Liver (tissue), 9 donors: Measurements from ENCODE around the gene TMEM107. TPM values are rescaled to one million over a fixed set of nuclear protein-coding genes. Genes with fewer than 3 reads are reported as not detected.
"Not testable (repeated sequence)": the region's sequence is repeated elsewhere in the genome, so short reads cannot be mapped to it uniquely, and the experiment has no call there.

Experiments used
- DNase-seq: peaks from one replicate; pipeline ENCODE4 v3.0.0-alpha.2; 2017; ENCODE audit warnings: low spot score
- H3K27ac ChIP-seq, 2 donors: one replicate each; pipeline ENCODE4 v1.7.0; 2013; ENCODE audit warnings: inconsistent platforms in 2 of 2, low read length in 2 of 2, control low read depth in 1 of 2, low read depth in 1 of 2, mild to moderate bottlenecking in 1 of 2
- H3K27me3 ChIP-seq, 4 donors: one replicate each; pipeline versions ENCODE4 v1.6.1 to v1.7.0; 2013; ENCODE audit warnings: low read length in 3 of 4, inconsistent platforms in 1 of 4, mild to moderate bottlenecking in 1 of 4, moderate library complexity in 1 of 4; ENCODE audit not compliant: control insufficient read depth in 4 of 4, insufficient read depth in 4 of 4
- H3K36me3 ChIP-seq, 4 donors: one replicate each; pipeline versions ENCODE4 v1.6.1 to v1.7.0; 2013; ENCODE audit warnings: low read length in 3 of 4, mild to moderate bottlenecking in 3 of 4, low read depth in 1 of 4, moderate library complexity in 1 of 4; ENCODE audit not compliant: control insufficient read depth in 4 of 4, insufficient read depth in 3 of 4
- H3K4me1 ChIP-seq, 4 donors: one replicate each; pipeline versions ENCODE4 v1.6.1 to v1.7.0; 2013; ENCODE audit warnings: low read length in 3 of 4, mild to moderate bottlenecking in 3 of 4, moderate library complexity in 1 of 4; ENCODE audit not compliant: control insufficient read depth in 4 of 4, insufficient read depth in 4 of 4
- H3K4me3 ChIP-seq, 3 donors: one replicate each; pipeline versions ENCODE4 v1.6.1 to v1.7.0; 2013; ENCODE audit warnings: low read length in 3 of 3, control low read depth in 1 of 3, low read depth in 1 of 3, mild to moderate bottlenecking in 1 of 3
- H3K9ac ChIP-seq, 2 donors: one replicate each; pipeline ENCODE4 v1.7.0; 2013; ENCODE audit warnings: low read length in 2 of 2, mild to moderate bottlenecking in 2 of 2, moderate library complexity in 2 of 2, control low read depth in 1 of 2, low read depth in 1 of 2
- H3K9me3 ChIP-seq, 4 donors: one replicate each; pipeline versions ENCODE4 v1.6.1 to v1.7.0; 2013; ENCODE audit warnings: low read length in 3 of 4; ENCODE audit not compliant: control insufficient read depth in 4 of 4
- ATF3 ChIP-seq: IDR thresholded peaks from 2 replicates; pipeline ENCODE4 v1.6.1; 2016; ENCODE audit warnings: antibody characterized with exemption
- EGR1 ChIP-seq, 2 donors: IDR thresholded peaks; 2 replicates each; pipeline ENCODE4 v1.6.1; 2016 to 2018; ENCODE audit warnings: antibody characterized with exemption in 2 of 2, low read depth in 2 of 2
- FOXA1 ChIP-seq: IDR thresholded peaks from 2 replicates; pipeline ENCODE4 v1.6.1; 2016; ENCODE audit warnings: antibody characterized with exemption
- FOXA2 ChIP-seq: IDR thresholded peaks from 2 replicates; pipeline ENCODE4 v1.6.1; 2016; ENCODE audit warnings: antibody characterized with exemption
- GABPA ChIP-seq, 2 donors: IDR thresholded peaks in 1 of 2; conservative IDR thresholded peaks in 1 of 2; 2 replicates each; pipeline ENCODE4 v1.6.1; 2016; ENCODE audit warnings: antibody characterized with exemption in 2 of 2, mild to moderate bottlenecking in 1 of 2, moderate library complexity in 1 of 2
- HNF4A ChIP-seq, 2 donors: conservative IDR thresholded peaks; 2 replicates each; pipeline ENCODE4 v1.6.1; 2016; ENCODE audit warnings: antibody characterized with exemption in 2 of 2, mild to moderate bottlenecking in 2 of 2
- HNF4G ChIP-seq: IDR thresholded peaks from 2 replicates; pipeline ENCODE4 v1.6.1; 2016; ENCODE audit warnings: antibody characterized with exemption
- JUND ChIP-seq, 2 donors: IDR thresholded peaks; 2 replicates each; pipeline ENCODE4 v1.6.1; 2016; ENCODE audit warnings: antibody characterized with exemption in 2 of 2
- MAX ChIP-seq: IDR thresholded peaks from 2 replicates; pipeline ENCODE4 v1.6.1; 2016; ENCODE audit warnings: antibody characterized with exemption
- NR2F2 ChIP-seq: IDR thresholded peaks from 2 replicates; pipeline ENCODE4 v1.6.1; 2016; ENCODE audit warnings: antibody characterized with exemption
- RAD21 ChIP-seq, 2 donors: IDR thresholded peaks; 2 replicates each; pipeline ENCODE4 v1.6.1; 2016; ENCODE audit warnings: antibody characterized with exemption in 2 of 2, mild to moderate bottlenecking in 2 of 2
- RXRA ChIP-seq, 2 donors: IDR thresholded peaks; 2 replicates each; pipeline ENCODE4 v1.6.1; 2017 to 2018; ENCODE audit warnings: antibody characterized with exemption in 2 of 2, mild to moderate bottlenecking in 1 of 2
- SP1 ChIP-seq: IDR thresholded peaks from 2 replicates; pipeline ENCODE4 v1.6.1; 2018; ENCODE audit warnings: antibody characterized with exemption, mild to moderate bottlenecking
- TAF1 ChIP-seq: conservative IDR thresholded peaks from 2 replicates; pipeline ENCODE4 v1.6.1; 2016; ENCODE audit warnings: antibody characterized with exemption, mild to moderate bottlenecking
- YY1 ChIP-seq: IDR thresholded peaks from 2 replicates; pipeline ENCODE4 v1.6.1; 2016; ENCODE audit warnings: antibody characterized with exemption, mild to moderate bottlenecking
- WGBS: extraction: QIAGEN DNeasy Blood & Tissue Kit; methylation state at CpG from one replicate; pipeline ENCODE4 v1.1.7; 2013; 5-methylcytosine and 5-hydroxymethylcytosine counted together
- polyA plus RNA-seq, 2 donors: library from polyadenylated mRNA; stranded (reverse) in 1 of 2; unstranded in 1 of 2; fragments of 200-250 nt in 1 of 2; fragments of >200 nt in 1 of 2; fragmentation: Nextera tagmentation in 1 of 2; extraction: Ambion mirVana in 1 of 2; gene quantifications; one replicate each; pipeline versions ENCODE4 v1.2.1 to v1.2.3, GENCODE V29; 2013 to 2015
- total RNA-seq, 2 donors: library from RNA; depleted of rRNA; stranded (reverse); fragments of >200 nt; gene quantifications; one replicate each; pipeline ENCODE4 v1.2.3, GENCODE V29; 2014
- TF ChIP-seq, protein P1 (sequence below): IDR thresholded peaks from 2 replicates; pipeline ENCODE4 v1.6.1; 2016; ENCODE audit warnings: antibody characterized with exemption, mild to moderate bottlenecking
- TF ChIP-seq, protein P2 (sequence below): IDR thresholded peaks from 2 replicates; pipeline ENCODE4 v1.6.1; 2016; ENCODE audit warnings: antibody characterized with exemption
- donor health status: healthy.
- donor health status: healthy.
- donor health status: healthy.
- donor health status: healthy.
- donor health status: healthy.

The TMEM107 gene
- total and polyA plus RNA-seq, 4 donors = 3.0 to 8.4 (median 4.2) TPM

DNA sequence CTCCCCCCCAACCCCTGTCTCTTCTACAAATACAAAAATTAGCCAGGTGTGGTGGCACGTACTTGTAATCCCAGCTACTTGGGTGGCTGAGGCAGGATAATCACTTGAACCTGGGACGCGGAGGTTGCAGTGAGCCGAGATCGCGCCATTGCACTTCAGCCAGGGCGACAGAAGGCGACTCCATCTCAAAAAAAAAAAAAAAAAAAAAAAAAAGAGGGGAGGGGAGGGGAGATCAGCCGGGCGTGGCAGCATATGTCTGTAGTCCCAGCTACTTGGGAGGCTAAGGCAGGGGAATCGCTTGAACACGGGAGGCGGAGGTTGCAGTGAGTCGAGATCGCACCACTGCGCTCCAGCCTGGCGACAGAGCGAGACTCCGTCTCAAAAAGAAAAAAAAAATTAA lies 6.0 kb downstream of the TMEM107 start:
- not testable (repeated sequence) for H3K4me3 ChIP-seq, DNase-seq, H3K27ac ChIP-seq, H3K27me3 ChIP-seq, H3K9ac ChIP-seq, H3K36me3 ChIP-seq, H3K9me3 ChIP-seq
- 93% methylated on average over 19 of the region's 19 CpGs for WGBS
- peaks cover 0 to 12% (median 5%) of the 10 kb centered on the region in 4 donors for H3K4me1 ChIP-seq

DNA sequence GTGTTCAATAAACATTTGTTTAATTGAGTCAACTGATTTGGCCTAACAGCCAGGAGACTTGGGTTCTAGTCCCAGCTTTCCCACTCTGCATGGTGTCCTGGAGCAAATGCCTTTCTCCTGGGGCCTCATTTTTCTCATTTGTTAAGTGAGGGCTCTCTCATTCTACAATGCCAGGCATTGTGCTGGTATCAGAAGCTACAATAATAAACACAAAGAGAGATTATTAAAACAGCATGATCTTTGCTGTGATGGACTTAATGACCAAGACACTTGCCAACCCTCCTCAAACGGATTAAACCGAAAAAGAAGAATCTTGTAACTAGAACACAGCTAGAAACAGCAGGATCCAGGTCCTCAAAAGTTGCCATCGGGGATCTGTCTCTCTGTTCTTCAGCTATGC lies 8.7 kb downstream of the TMEM107 start:
- Histone ChIP-seq H3K4me3 (no peak overlapping the region), H3K9me3 (no peaks in the 10 kb centered on the region), H3K9ac (no peak overlapping the region), H3K36me3 (no peaks in the 10 kb centered on the region), H3K27me3 (no peaks in the 10 kb centered on the region), H3K27ac (no peak overlapping the region), H3K4me1 (peaks cover 8 to 20% (median 16%) of the 10 kb centered on the region in 4 donors)
- no peak for DNase-seq
- 94% methylated on average over 3 of the region's 3 CpGs for WGBS
- TF ChIP-seq, protein P1, sequence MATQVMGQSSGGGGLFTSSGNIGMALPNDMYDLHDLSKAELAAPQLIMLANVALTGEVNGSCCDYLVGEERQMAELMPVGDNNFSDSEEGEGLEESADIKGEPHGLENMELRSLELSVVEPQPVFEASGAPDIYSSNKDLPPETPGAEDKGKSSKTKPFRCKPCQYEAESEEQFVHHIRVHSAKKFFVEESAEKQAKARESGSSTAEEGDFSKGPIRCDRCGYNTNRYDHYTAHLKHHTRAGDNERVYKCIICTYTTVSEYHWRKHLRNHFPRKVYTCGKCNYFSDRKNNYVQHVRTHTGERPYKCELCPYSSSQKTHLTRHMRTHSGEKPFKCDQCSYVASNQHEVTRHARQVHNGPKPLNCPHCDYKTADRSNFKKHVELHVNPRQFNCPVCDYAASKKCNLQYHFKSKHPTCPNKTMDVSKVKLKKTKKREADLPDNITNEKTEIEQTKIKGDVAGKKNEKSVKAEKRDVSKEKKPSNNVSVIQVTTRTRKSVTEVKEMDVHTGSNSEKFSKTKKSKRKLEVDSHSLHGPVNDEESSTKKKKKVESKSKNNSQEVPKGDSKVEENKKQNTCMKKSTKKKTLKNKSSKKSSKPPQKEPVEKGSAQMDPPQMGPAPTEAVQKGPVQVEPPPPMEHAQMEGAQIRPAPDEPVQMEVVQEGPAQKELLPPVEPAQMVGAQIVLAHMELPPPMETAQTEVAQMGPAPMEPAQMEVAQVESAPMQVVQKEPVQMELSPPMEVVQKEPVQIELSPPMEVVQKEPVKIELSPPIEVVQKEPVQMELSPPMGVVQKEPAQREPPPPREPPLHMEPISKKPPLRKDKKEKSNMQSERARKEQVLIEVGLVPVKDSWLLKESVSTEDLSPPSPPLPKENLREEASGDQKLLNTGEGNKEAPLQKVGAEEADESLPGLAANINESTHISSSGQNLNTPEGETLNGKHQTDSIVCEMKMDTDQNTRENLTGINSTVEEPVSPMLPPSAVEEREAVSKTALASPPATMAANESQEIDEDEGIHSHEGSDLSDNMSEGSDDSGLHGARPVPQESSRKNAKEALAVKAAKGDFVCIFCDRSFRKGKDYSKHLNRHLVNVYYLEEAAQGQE = no peak
- TF ChIP-seq TAF1 (no peak), YY1 (no peak), HNF4G (no peak), EGR1 (IDR thresholded peaks at IDR 0.05; ENCODE audit: low read depth in 2 of 2) (no peak), RXRA (IDR thresholded peaks at IDR 0.05) (no peak), ATF3 (no peak), JUND (IDR thresholded peaks at IDR 0.05) (no peak), MAX (no peak), FOXA1 (no peak), RAD21 (IDR thresholded peaks at IDR 0.05) (no peak)
- TF ChIP-seq, protein P2, sequence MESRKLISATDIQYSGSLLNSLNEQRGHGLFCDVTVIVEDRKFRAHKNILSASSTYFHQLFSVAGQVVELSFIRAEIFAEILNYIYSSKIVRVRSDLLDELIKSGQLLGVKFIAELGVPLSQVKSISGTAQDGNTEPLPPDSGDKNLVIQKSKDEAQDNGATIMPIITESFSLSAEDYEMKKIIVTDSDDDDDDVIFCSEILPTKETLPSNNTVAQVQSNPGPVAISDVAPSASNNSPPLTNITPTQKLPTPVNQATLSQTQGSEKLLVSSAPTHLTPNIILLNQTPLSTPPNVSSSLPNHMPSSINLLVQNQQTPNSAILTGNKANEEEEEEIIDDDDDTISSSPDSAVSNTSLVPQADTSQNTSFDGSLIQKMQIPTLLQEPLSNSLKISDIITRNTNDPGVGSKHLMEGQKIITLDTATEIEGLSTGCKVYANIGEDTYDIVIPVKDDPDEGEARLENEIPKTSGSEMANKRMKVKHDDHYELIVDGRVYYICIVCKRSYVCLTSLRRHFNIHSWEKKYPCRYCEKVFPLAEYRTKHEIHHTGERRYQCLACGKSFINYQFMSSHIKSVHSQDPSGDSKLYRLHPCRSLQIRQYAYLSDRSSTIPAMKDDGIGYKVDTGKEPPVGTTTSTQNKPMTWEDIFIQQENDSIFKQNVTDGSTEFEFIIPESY = no peak

- Histone ChIP-seq H3K27me3 (no peaks in the 10 kb centered on the region), H3K4me3 (no peak overlapping the region), H3K9me3 (no peaks in the 10 kb centered on the region), H3K36me3 (no peaks in the 10 kb centered on the region), H3K9ac (no peak overlapping the region), H3K4me1 (peaks cover 8 to 24% (median 20%) of the 10 kb centered on the region in 4 donors), H3K27ac (no peak overlapping the region)
- no peak for DNase-seq
- WGBS = 95% methylated on average over 6 of the region's 6 CpGs
- no peak for TF ChIP-seq ATF3
- TF ChIP-seq SP1 = no peak
- no peak for TF ChIP-seq YY1
- TF ChIP-seq, protein P1 = no peak
- TF ChIP-seq JUND (IDR thresholded peaks at IDR 0.05) = no peak
- TF ChIP-seq FOXA1 = no peak
- no peak for TF ChIP-seq RXRA (IDR thresholded peaks at IDR 0.05)
- TF ChIP-seq EGR1 (IDR thresholded peaks at IDR 0.05; ENCODE audit: low read depth in 2 of 2) = no peak
- TF ChIP-seq HNF4A (conservative IDR thresholded peaks at IDR 0.05) = no peak
- no peak for TF ChIP-seq MAX
- TF ChIP-seq FOXA2 = no peak
- TF ChIP-seq RAD21 (IDR thresholded peaks at IDR 0.05) = no peak
- no peak for TF ChIP-seq GABPA (IDR thresholded peaks at IDR 0.05 in 1 of 2, conservative IDR thresholded peaks at IDR 0.05 in 1 of 2)
- no peak for TF ChIP-seq HNF4G
- TF ChIP-seq NR2F2 = no peak
These were observed 9.4 kb downstream of the TMEM107 start for GRCh38 chr17:8166731-8167130.
